MCF 10A (cell line): Measurements from ENCODE around the gene POLR2F. TPM values are rescaled to one million over a fixed set of nuclear protein-coding genes. Genes with fewer than 3 reads are reported as not detected.

Experiments
- BruUV-seq: library from RNA; stranded (reverse); fragments of 400-500 nt; replicated peaks from 2 replicates; lab custom pipeline; 2021; lab: Mats Ljungman, UMichigan
- CTCF ChIA-PET: fragments of 300-600 bp; sonication (Branson Sonifier 250); formaldehyde crosslinking; extraction: SDS; loops from one replicate; lab custom pipeline; 2021; ENCODE audit warnings: antibody characterized with exemption, inconsistent platforms; lab: Yijun Ruan, JAX
- POLR2A ChIA-PET: fragments of 300-600, 350-650 bp; sonication (Branson Sonifier 250); formaldehyde crosslinking; extraction: SDS; loops from one replicate; lab custom pipeline; 2020; ENCODE audit warnings: antibody characterized with exemption, inconsistent platforms; lab: Yijun Ruan, JAX
- DNase-seq: peaks from one replicate; pipeline ENCODE4 v3.0.0-alpha.2; 2018; ENCODE audit not compliant: unreplicated experiment
- H3K27ac Mint-ChIP-seq: one replicate; pipeline ENCODE4 v1.8.0; 2022; ENCODE audit warnings: mild to moderate bottlenecking, low read depth, mixed read lengths; ENCODE audit not compliant: unreplicated experiment
- H3K27me3 Mint-ChIP-seq: one replicate; pipeline ENCODE4 v1.8.0; 2022; ENCODE audit warnings: mixed read lengths; ENCODE audit not compliant: insufficient read depth, unreplicated experiment
- H3K36me3 Mint-ChIP-seq: one replicate; pipeline ENCODE4 v1.8.0; 2022; ENCODE audit warnings: mild to moderate bottlenecking, moderate library complexity, mixed read lengths; ENCODE audit not compliant: insufficient read depth, unreplicated experiment
- H3K4me1 Mint-ChIP-seq: one replicate; pipeline ENCODE4 v1.8.0; 2022; ENCODE audit warnings: mixed read lengths; ENCODE audit not compliant: insufficient read depth, unreplicated experiment
- H3K4me3 Mint-ChIP-seq: one replicate; pipeline ENCODE4 v1.8.0; 2022; ENCODE audit warnings: mild to moderate bottlenecking, moderate library complexity, mixed read lengths; ENCODE audit not compliant: unreplicated experiment
- H3K9me3 Mint-ChIP-seq: one replicate; pipeline ENCODE4 v1.8.0; 2022; ENCODE audit warnings: mixed read lengths; ENCODE audit not compliant: unreplicated experiment
- intact Hi-C: fragments of 100-400 bp; cut with micrococcal nuclease; formaldehyde crosslinking; loops from 2 replicates; pipeline ENCODE4 v1.14.1; 2022
- total RNA-seq: library from RNA; stranded (reverse); gene quantifications from 2 replicates; pipeline ENCODE4 v1.2.3, GENCODE V29; 2022
- TF ChIP-seq, protein P1 (sequence below): fragments of 200-600 bp; IDR thresholded peaks from one replicate; pipeline ENCODE4 v1.8.0; 2022; ENCODE audit warnings: antibody characterized with exemption, mild to moderate bottlenecking; ENCODE audit not compliant: unreplicated experiment

POLR2F gene
- total RNA-seq, 1 experiment from 2014 or later, result 87.5 TPM

DNA sequence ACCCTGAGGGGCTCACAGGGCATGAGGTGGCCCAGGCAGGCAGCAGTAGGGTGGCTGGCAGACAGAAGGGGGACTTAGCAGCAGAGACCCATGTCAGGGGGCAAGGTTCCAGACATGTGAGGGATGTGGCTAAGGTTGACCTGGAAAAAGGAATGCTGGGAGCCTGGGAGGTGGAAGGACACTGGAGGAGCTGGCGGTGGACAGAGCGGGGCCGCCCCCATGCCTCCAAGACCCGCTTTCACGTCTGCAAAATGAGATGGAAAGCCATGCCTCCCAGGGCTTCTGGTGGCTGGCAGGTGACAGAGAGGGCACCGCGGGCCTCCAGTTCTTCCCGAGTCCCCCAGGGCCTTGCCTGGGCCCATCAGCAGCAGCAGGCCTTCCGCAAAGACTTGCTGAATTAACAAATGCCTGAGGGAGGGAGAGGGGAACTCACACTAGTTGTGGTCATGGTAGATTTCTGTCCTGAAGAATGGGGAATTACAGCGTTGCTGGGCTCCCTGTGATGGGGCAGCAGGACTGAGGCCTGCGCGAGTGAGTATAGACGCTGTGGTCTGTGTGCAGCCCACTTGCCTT, 53.9 kb downstream of the POLR2F start:
- CTCF ChIA-PET, result interaction anchor here (0.7 to 1.1 kb wide), 2 partner anchors 45 to 46 kb away, joined by 3 read pairs; no protein-coding TSS in a partner anchor
- TF ChIP-seq, protein P1, sequence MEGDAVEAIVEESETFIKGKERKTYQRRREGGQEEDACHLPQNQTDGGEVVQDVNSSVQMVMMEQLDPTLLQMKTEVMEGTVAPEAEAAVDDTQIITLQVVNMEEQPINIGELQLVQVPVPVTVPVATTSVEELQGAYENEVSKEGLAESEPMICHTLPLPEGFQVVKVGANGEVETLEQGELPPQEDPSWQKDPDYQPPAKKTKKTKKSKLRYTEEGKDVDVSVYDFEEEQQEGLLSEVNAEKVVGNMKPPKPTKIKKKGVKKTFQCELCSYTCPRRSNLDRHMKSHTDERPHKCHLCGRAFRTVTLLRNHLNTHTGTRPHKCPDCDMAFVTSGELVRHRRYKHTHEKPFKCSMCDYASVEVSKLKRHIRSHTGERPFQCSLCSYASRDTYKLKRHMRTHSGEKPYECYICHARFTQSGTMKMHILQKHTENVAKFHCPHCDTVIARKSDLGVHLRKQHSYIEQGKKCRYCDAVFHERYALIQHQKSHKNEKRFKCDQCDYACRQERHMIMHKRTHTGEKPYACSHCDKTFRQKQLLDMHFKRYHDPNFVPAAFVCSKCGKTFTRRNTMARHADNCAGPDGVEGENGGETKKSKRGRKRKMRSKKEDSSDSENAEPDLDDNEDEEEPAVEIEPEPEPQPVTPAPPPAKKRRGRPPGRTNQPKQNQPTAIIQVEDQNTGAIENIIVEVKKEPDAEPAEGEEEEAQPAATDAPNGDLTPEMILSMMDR, result no peak
- Mint-ChIP-seq H3K4me1 (no peaks in the 10 kb centered on the region), H3K36me3 (no peaks in the 10 kb centered on the region), H3K27me3 (no peaks in the 10 kb centered on the region), H3K27ac (no peak overlapping the region), H3K9me3 (no peaks in the 10 kb centered on the region), H3K4me3 (no peak overlapping the region)
- intact Hi-C loops, result no loop called here
- DNase-seq, result no peak
- POLR2A ChIA-PET, result no interaction called here
- no TSS peak for BruUV-seq

DNA sequence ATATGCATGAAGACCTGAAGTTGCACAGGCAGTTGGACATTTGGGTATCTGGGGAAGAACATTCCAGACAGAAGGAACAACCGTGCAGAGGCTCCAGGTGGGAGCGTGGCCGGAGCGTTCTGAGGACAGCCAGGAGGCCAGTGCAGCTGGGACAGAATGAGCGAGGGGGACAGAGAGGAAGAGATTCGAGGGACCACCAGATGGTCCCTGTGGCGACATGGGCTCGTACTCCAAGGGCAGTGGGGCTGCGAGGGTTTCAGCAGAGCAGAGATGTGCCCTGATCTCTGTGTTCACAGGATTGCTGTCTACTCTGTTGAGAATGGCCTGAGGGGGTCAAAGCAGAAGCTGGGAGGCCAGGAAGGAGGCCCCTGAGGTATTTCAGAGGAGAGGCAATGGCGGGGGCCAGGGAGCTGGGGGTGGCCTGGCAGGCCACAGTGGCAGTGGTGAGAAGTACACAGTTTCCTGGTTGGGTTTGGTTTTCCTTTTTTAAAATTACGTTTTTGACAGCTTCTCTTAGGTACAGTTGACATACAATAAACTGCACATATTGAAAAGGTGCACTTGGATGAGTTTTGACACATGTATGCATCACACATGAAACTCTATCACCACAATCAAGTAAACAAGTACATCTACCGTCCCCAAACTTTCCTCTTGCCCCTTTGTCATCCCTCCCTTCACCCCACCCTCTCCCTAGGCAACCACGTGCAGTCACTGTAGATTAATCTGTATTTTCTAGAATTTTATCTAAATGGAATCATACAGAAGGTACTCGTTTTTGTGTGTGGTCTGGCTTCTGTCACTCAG, 55.7 kb downstream of the POLR2F start:
- no peak for DNase-seq
- Mint-ChIP-seq H3K27me3 (no peaks in the 10 kb centered on the region), H3K36me3 (no peaks in the 10 kb centered on the region), H3K9me3 (no peaks in the 10 kb centered on the region), H3K27ac (no peak overlapping the region), H3K4me1 (peaks cover 8% of the 10 kb centered on the region), H3K4me3 (no peak overlapping the region)
- CTCF ChIA-PET, result interaction anchor here (0.7 kb wide), 1 partner anchor 44 kb away, joined by 3 read pairs; no protein-coding TSS in a partner anchor
- no TSS peak for BruUV-seq
- intact Hi-C loops, result no loop called here
- POLR2A ChIA-PET, result interaction anchor here (1.3 kb wide), 1 partner anchor 9 kb away, joined by 11 read pairs; no protein-coding TSS in a partner anchor
- TF ChIP-seq, protein P1, result no peak

DNA sequence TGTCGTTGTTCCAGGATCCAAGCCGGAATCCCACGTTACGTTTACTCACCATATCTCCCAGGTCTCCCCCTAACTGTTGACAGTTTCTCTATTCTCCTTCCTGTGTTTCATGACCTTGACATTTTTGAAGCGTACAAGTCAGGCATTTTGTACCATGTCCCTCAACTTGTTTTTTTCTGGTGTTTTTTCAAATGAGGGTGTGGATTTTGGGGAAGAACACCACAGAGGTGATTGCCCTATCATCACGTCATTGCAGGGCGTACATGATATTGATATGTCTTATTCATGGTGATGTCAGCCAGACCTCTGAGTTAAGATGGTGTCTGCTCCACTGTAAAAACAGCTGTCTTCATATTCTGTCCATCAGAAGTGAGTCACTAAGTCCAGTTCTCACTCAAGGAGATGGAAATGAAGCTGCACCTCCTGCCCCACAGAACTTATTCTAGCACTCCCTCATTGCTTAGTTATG, 59.1 kb downstream of the POLR2F start:
- POLR2A ChIA-PET, result interaction anchor here (0.8 to 1.3 kb wide), 2 partner anchors 13 to 63 kb away, joined by 3 read pairs; no protein-coding TSS in a partner anchor
- Mint-ChIP-seq H3K9me3 (no peaks in the 10 kb centered on the region), H3K27me3 (no peaks in the 10 kb centered on the region), H3K27ac (no peak overlapping the region), H3K4me3 (no peak overlapping the region), H3K4me1 (peaks cover 8% of the 10 kb centered on the region), H3K36me3 (no peaks in the 10 kb centered on the region)
- CTCF ChIA-PET, result no interaction called here
- no peak for DNase-seq
- intact Hi-C loops, result no loop called here
- BruUV-seq, result no TSS peak
- TF ChIP-seq, protein P1, result no peak

DNA sequence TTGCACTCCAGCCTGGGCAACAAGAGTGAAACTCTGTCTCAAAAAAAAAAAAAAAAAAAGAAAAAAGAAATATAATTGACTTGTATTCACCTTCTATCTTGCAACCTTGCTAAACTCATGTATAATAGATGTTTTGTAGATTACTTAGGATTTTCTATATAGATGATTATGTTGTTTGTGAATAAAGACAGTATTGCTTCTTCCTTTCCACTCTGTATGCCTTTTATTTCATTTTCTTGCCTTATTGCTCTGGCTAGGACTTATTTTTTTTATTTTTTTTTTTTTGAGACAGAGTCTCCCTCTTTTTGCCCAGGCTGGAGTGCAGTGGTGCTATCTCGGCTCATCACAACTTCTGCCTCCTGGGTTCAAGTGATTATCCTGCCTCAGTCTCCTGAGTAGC, 60.6 kb downstream of the POLR2F start:
- ChIA-PET CTCF (interaction anchor here (0.6 to 0.7 kb wide), 2 partner anchors 42 to 392 kb away, joined by 3 to 4 read pairs; no protein-coding TSS in a partner anchor), POLR2A (interaction anchor here (0.5 kb wide), 1 partner anchor 356 kb away, joined by 3 read pairs; the partner anchor contains the start of gene PDXP)
- H3K27me3 Mint-ChIP-seq, result no peaks in the 10 kb centered on the region
- intact Hi-C loops, result no loop called here
- H3K4me1 Mint-ChIP-seq, result peaks cover 8% of the 10 kb centered on the region
- no TSS peak for BruUV-seq
- H3K9me3 Mint-ChIP-seq, result no peaks in the 10 kb centered on the region
- DNase-seq, result no peak
- no peak overlapping the region for H3K4me3 Mint-ChIP-seq
- no peaks in the 10 kb centered on the region for H3K36me3 Mint-ChIP-seq
- no peak overlapping the region for H3K27ac Mint-ChIP-seq
- TF ChIP-seq, protein P1, result no peak
